ENCODE results near the gene FBXL3. TPM values are rescaled to one million over a fixed set of nuclear protein-coding genes. Genes with fewer than 3 reads are reported as not detected.

FBXL3 gene
- total RNA-seq, 1 experiment from 2014 or later: 9.9 TPM

- CTCF ChIA-PET: interaction anchor here (0.8 kb wide), 1 partner anchor 269 kb away, joined by 3 read pairs; no protein-coding TSS in a partner anchor
- TF ChIP-seq FOXP1 (CRISPR knock-in tag; IDR thresholded peaks at IDR 0.05; ENCODE audit: borderline replicate concordance) (no peak), SMAD3 (CRISPR knock-in tag; IDR thresholded peaks at IDR 0.05; ENCODE audit: borderline replicate concordance) (no peak), ZBTB21 (CRISPR knock-in tag; IDR thresholded peaks at IDR 0.05; ENCODE audit: borderline replicate concordance) (no peak), ATF2 (CRISPR knock-in tag; IDR thresholded peaks at IDR 0.05; ENCODE audit: borderline replicate concordance, low read depth) (no peak), RORB (CRISPR knock-in tag; IDR thresholded peaks at IDR 0.05) (no peak), JUN (CRISPR knock-in tag; IDR thresholded peaks at IDR 0.05) (no peak)
- Mint-ChIP-seq H3K36me3 (peaks cover 27% of the 10 kb centered on the region), H3K4me1 (peaks cover 26% of the 10 kb centered on the region), H3K9me3 (peaks cover 5% of the 10 kb centered on the region), H3K27me3 (ENCODE audit: low read depth) (no peaks in the 10 kb centered on the region), H3K27ac (peak overlapping the region; percentile 95), H3K4me3 (no peak overlapping the region)
- DNase-seq (ENCODE audit: low spot score) (peak; percentile 58), ATAC-seq (peak; percentile 97)
- POLR2A ChIA-PET: no interaction called here
Observed at GRCh38 chr13:77048681-77049080, 21.7 kb upstream of the FBXL3 start.

- no peaks in the 10 kb centered on the region for H3K27me3 Mint-ChIP-seq (ENCODE audit: low read depth)
- peaks cover 5% of the 10 kb centered on the region for H3K9me3 Mint-ChIP-seq
- TF ChIP-seq ZNF263 (CRISPR knock-in tag; IDR thresholded peaks at IDR 0.05; ENCODE audit: low read depth) (no peak), JUN (CRISPR knock-in tag; IDR thresholded peaks at IDR 0.05) (no peak), ZNF532 (CRISPR knock-in tag; IDR thresholded peaks at IDR 0.05; ENCODE audit: borderline replicate concordance) (no peak)
- ChIA-PET CTCF (interaction anchor here (0.8 kb wide), 2 partner anchors 68 to 270 kb away, joined by 3 to 4 read pairs; no protein-coding TSS in a partner anchor), POLR2A (no interaction called here)
- H3K36me3 Mint-ChIP-seq: peaks cover 26% of the 10 kb centered on the region
- H3K4me1 Mint-ChIP-seq: peaks cover 26% of the 10 kb centered on the region
- H3K4me3 Mint-ChIP-seq: no peak overlapping the region
- DNase-seq (ENCODE audit: low spot score): no peak
- peak; percentile 43 for ATAC-seq
- peak overlapping the region; percentile 79 for H3K27ac Mint-ChIP-seq
Observed at GRCh38 chr13:77047649-77048343, 20.8 kb upstream of the FBXL3 start.

GRCh38 chr13:77042566-77043177 lies 15.7 kb upstream of the FBXL3 start:
- Mint-ChIP-seq H3K27me3 (ENCODE audit: low read depth) (no peaks in the 10 kb centered on the region), H3K27ac (peak overlapping the region; percentile 67; the same call in 1 of the 2 replicates), H3K4me1 (peaks cover under 1% of the 10 kb centered on the region), H3K36me3 (peaks cover 12% of the 10 kb centered on the region), H3K4me3 (no peak overlapping the region), H3K9me3 (peaks cover 6% of the 10 kb centered on the region)
- POLR2A ChIA-PET: no interaction called here
- DNase-seq (ENCODE audit: low spot score) (no peak), ATAC-seq (no peak)
- CTCF ChIA-PET: no interaction called here
- TF ChIP-seq PRRX2 (CRISPR knock-in tag; IDR thresholded peaks at IDR 0.05) (no peak), CREB1 (CRISPR knock-in tag; IDR thresholded peaks at IDR 0.05) (no peak), ZSCAN18 (CRISPR knock-in tag; IDR thresholded peaks at IDR 0.05) (no peak), CBFB (CRISPR knock-in tag; IDR thresholded peaks at IDR 0.05; ENCODE audit: low read depth) (no peak), E2F1 (CRISPR knock-in tag; IDR thresholded peaks at IDR 0.05) (no peak), TEAD4 (CRISPR knock-in tag; IDR thresholded peaks at IDR 0.05) (no peak), HMGXB4 (CRISPR knock-in tag; IDR thresholded peaks at IDR 0.05) (no peak)
